HepG2 (cell line): ENCODE measurements around the gene TMEM209. TPM values are rescaled to one million over a fixed set of nuclear protein-coding genes. Genes with fewer than 3 reads are reported as not detected.
A peak's percentile ranks its signal among the peaks of the same experiment; 100 is the strongest.

ENCODE experiments used
- ASH2L ChIP-seq: fragments of 300-600, 200-600 bp; sonication (generic); IDR thresholded peaks from 2 replicates; pipeline ENCODE4 v1.7.0; 2017; ENCODE audit warnings: low read depth, mild to moderate bottlenecking, moderate library complexity, mixed read lengths, low read length; ENCODE audit not compliant: insufficient read length
- BCL6 ChIP-seq: IDR thresholded peaks from 2 replicates; pipeline ENCODE4 v1.6.1; 2016; ENCODE audit warnings: missing genetic modification reagents, missing compliant biosample characterization
- FOXA1 ChIP-seq, 2 experiments: fragments of 450-650 bp in 1 of 2; sonication (generic) in 1 of 2; formaldehyde crosslinking in 1 of 2; IDR thresholded peaks; 2 replicates each; pipeline versions ENCODE4 v1.4.0 to v1.6.1; 2016 to 2020; ENCODE audit warnings: missing genetic modification reagents in 1 of 2
- HMGXB4 ChIP-seq, 2 experiments: sonication (generic) in 1 of 2; formaldehyde crosslinking in 1 of 2; IDR thresholded peaks; 2 replicates each; pipeline versions ENCODE4 v1.4.0 to v1.6.1; 2018 to 2020; ENCODE audit warnings: missing genetic modification reagents in 2 of 2, borderline replicate concordance in 1 of 2, low read depth in 1 of 2, mild to moderate bottlenecking in 1 of 2, missing biosample characterization in 1 of 2
- HNRNPK ChIP-seq: fragments of 200-400 bp; formaldehyde crosslinking; IDR thresholded peaks from 2 replicates; pipeline ENCODE4 v1.6.1; 2018; ENCODE audit warnings: low read length, low read depth, moderate library complexity, mild to moderate bottlenecking; ENCODE audit not compliant: poor library complexity, severe bottlenecking
- IRX3 ChIP-seq: sonication (generic); formaldehyde crosslinking; IDR thresholded peaks from 2 replicates; pipeline ENCODE4 v1.8.1; 2023; ENCODE audit warnings: mild to moderate bottlenecking, low read depth, missing genetic modification reagents, borderline replicate concordance
- MXI1 ChIP-seq: IDR thresholded peaks from 3 replicates; pipeline ENCODE4 v1.6.1; 2012; ENCODE audit warnings: low read depth, low read length, inconsistent platforms, borderline replicate concordance
- POLR2G ChIP-seq: fragments of 200-400 bp; formaldehyde crosslinking; IDR thresholded peaks from 2 replicates; pipeline ENCODE4 v1.6.1; 2018; ENCODE audit warnings: mild to moderate bottlenecking, low read depth, low read length, moderate library complexity
- SNAPC2 ChIP-seq: sonication (generic); formaldehyde crosslinking; IDR thresholded peaks from 2 replicates; pipeline ENCODE4 v1.8.1; 2022; ENCODE audit warnings: mild to moderate bottlenecking, missing genetic modification reagents
- TAF15 ChIP-seq: fragments of 200-400 bp; formaldehyde crosslinking; IDR thresholded peaks from one replicate; pipeline ENCODE4 v1.6.1; 2018; ENCODE audit warnings: mild to moderate bottlenecking, low read depth, low read length; ENCODE audit not compliant: poor library complexity, severe bottlenecking
- ZNF138 ChIP-seq: sonication (generic); formaldehyde crosslinking; IDR thresholded peaks from 2 replicates; pipeline ENCODE4 v1.5.0; 2020; ENCODE audit warnings: mild to moderate bottlenecking, low read depth, missing genetic modification reagents
- ZNF362 ChIP-seq: sonication (generic); formaldehyde crosslinking; IDR thresholded peaks from 2 replicates; pipeline ENCODE4 v1.4.0; 2020; ENCODE audit warnings: missing genetic modification reagents, mild to moderate bottlenecking, borderline replicate concordance
- ZNF747 ChIP-seq: sonication (generic); formaldehyde crosslinking; IDR thresholded peaks from 2 replicates; pipeline ENCODE4 v1.8.1; 2023; ENCODE audit warnings: missing genetic modification reagents, mild to moderate bottlenecking, borderline replicate concordance
- polyA plus RNA-seq, 8 experiments: library from polyadenylated mRNA; depleted of rRNA in 3 of 8; stranded (reverse) in 7 of 8; unstranded in 1 of 8; fragments of >200 nt; fragmentation: Illumina TruSeq in 4 of 8; extraction: Trizol in 4 of 8; gene quantifications; 2 replicates each; pipeline versions ENCODE4 v1.2.1 to v1.2.3, GENCODE V29; 2011 to 2016; ENCODE audit warnings: low read depth in 4 of 8, missing spikeins in 1 of 8, mixed read lengths in 1 of 8; ENCODE audit not compliant: insufficient read depth in 1 of 8
- total RNA-seq, 5 experiments: library from RNA; depleted of rRNA; stranded (reverse); fragments of >200 nt; fragmentation: Illumina TruSeq; extraction: Trizol; gene quantifications; 2 replicates each; pipeline ENCODE4 v1.2.3, GENCODE V29; 2016; ENCODE audit warnings: low read depth in 1 of 5
- TF ChIP-seq, protein P1 (sequence below): IDR thresholded peaks from 2 replicates; pipeline ENCODE4 v1.6.1; 2016
- TF ChIP-seq, protein P2 (sequence below): sonication (generic); formaldehyde crosslinking; IDR thresholded peaks from 2 replicates; pipeline ENCODE4 v1.4.0; 2020; ENCODE audit warnings: missing genetic modification reagents, borderline replicate concordance
- TF ChIP-seq, protein P3 (sequence below): sonication (generic); formaldehyde crosslinking; conservative IDR thresholded peaks from 2 replicates; pipeline ENCODE4 v1.8.0; 2022; ENCODE audit warnings: missing genetic modification reagents
- TF ChIP-seq, protein P4 (sequence below): sonication (generic); IDR thresholded peaks from 2 replicates; pipeline ENCODE4 v1.6.1; 2016; ENCODE audit warnings: low read depth, borderline replicate concordance

The TMEM209 gene
- total and polyA plus RNA-seq, 2 of the 13 experiments (the other 11 are each of a cell fraction or from before 2014, with no cell fraction given) = 14.5 to 15.6 TPM

DNA sequence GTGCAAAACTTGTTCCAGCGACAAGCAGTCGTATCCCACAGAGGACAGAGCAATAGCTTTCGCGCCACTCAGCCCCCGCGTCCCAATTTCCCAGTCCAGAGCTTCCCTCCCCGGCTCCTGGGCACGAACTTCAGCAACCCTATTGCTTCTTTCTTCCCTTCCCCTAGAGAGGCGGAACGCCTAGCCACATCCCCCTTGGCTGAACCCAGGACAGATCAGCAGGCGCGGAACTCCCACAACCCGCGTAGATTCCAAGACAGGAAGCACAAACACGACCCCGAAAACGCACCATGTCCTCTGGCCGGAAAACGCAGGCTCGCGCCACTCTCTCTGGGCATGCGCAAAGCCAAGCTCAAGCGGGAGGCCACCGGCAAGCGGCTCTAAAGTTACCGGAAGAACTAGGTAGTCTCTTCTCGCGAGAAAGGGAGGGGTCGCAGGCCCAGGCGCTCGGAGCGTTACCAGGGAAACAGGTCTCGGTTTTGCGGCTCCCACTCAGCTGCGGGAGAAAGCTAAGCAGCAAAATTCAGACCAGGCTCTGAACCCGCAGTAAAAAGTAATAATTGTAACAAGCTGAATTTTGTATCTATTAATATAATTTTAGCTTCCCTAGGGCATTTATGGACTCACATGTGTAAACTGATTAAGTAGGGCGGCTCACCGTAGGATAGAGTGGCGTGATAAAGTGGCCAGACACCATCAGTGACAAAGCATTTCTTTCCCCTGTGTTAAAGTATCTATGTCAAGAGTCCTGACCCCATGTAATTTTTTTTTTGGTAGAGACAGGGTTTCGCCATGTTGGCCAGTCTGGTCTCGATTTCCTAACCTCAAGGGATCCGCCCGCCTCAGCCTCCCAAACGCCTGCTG, at the start of gene TMEM209 (continued):
- TF ChIP-seq ZNF362 (CRISPR knock-in tag) = 0 out of 2 replicates have a peak, but pooled peaks have one; percentile 15
- peak; percentile 98 for TF ChIP-seq POLR2G
- TF ChIP-seq, protein P1, sequence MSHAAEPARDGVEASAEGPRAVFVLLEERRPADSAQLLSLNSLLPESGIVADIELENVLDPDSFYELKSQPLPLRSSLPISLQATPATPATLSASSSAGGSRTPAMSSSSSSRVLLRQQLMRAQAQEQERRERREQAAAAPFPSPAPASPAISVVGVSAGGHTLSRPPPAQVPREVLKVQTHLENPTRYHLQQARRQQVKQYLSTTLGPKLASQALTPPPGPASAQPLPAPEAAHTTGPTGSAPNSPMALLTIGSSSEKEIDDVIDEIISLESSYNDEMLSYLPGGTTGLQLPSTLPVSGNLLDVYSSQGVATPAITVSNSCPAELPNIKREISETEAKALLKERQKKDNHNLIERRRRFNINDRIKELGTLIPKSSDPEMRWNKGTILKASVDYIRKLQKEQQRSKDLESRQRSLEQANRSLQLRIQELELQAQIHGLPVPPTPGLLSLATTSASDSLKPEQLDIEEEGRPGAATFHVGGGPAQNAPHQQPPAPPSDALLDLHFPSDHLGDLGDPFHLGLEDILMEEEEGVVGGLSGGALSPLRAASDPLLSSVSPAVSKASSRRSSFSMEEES = 0 out of 2 replicates have a peak, but pooled peaks have one; percentile 20
- no peak for TF ChIP-seq FOXA1 (IDR thresholded peaks at IDR 0.05)
- TF ChIP-seq FOXA1 (CRISPR knock-in tag; IDR thresholded peaks at IDR 0.05) = no peak
- peak; percentile 72; the same call in 1 of the 2 replicates for TF ChIP-seq ZNF747
- TF ChIP-seq BCL6 (CRISPR knock-in tag) = no peak
- TF ChIP-seq HNRNPK = no peak
- TF ChIP-seq, protein P2, sequence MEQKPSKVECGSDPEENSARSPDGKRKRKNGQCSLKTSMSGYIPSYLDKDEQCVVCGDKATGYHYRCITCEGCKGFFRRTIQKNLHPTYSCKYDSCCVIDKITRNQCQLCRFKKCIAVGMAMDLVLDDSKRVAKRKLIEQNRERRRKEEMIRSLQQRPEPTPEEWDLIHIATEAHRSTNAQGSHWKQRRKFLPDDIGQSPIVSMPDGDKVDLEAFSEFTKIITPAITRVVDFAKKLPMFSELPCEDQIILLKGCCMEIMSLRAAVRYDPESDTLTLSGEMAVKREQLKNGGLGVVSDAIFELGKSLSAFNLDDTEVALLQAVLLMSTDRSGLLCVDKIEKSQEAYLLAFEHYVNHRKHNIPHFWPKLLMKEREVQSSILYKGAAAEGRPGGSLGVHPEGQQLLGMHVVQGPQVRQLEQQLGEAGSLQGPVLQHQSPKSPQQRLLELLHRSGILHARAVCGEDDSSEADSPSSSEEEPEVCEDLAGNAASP (CRISPR knock-in tag) = no peak
- TF ChIP-seq IRX3 = no peak
- TF ChIP-seq, protein P3, sequence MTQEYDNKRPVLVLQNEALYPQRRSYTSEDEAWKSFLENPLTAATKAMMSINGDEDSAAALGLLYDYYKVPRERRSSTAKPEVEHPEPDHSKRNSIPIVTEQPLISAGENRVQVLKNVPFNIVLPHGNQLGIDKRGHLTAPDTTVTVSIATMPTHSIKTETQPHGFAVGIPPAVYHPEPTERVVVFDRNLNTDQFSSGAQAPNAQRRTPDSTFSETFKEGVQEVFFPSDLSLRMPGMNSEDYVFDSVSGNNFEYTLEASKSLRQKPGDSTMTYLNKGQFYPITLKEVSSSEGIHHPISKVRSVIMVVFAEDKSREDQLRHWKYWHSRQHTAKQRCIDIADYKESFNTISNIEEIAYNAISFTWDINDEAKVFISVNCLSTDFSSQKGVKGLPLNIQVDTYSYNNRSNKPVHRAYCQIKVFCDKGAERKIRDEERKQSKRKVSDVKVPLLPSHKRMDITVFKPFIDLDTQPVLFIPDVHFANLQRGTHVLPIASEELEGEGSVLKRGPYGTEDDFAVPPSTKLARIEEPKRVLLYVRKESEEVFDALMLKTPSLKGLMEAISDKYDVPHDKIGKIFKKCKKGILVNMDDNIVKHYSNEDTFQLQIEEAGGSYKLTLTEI = no peak
- no peak for TF ChIP-seq ZNF138 (CRISPR knock-in tag)
- TF ChIP-seq, protein P4, sequence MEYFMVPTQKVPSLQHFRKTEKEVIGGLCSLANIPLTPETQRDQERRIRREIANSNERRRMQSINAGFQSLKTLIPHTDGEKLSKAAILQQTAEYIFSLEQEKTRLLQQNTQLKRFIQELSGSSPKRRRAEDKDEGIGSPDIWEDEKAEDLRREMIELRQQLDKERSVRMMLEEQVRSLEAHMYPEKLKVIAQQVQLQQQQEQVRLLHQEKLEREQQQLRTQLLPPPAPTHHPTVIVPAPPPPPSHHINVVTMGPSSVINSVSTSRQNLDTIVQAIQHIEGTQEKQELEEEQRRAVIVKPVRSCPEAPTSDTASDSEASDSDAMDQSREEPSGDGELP = 0 out of 2 replicates have a peak, but pooled peaks have one; percentile 11
- peak; percentile 22 to 64; a peak in 2 of 4 replicates for TF ChIP-seq HMGXB4 (CRISPR knock-in tag; IDR thresholded peaks at IDR 0.05; ENCODE audit: borderline replicate concordance in 1 of 2, low read depth in 1 of 2)
- peak; percentile 94 for TF ChIP-seq MXI1
- TF ChIP-seq ASH2L = peak; percentile 89
- TF ChIP-seq SNAPC2 = no peak
- peak; percentile 40 for TF ChIP-seq TAF15
